ENCODE data around the gene IL1F10.

The IL1F10 gene

GRCh38 chr2:113058998-113059960 lies 8.5 kb upstream of the IL1F10 start, which contains the start of gene IL36RN:
Gene IL36RN, plus strand, starts transcription at chr2:113059198. Its CDS starts 241 bp downstream, at chr2:113059439.
- no peak for DNase-seq

DNA sequence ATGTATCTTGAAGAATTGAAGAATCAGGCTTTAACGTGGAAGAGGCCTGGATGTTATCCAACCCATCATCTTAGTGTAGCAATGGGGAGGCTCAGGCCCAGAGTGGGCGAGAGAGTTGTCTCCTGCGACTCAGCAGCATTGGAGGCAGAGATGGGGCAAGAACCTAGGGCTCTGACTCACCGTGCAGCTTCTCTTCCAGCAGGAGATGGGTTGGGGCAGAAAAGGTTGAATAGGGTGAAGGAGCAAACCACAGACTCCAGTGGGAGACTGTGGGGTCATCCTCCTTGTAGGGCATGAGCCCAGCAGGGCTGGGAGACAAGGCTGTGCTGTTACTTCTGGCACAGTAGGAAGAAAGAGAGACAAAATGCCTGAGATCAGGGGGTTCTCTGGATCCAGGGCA lies 7.4 kb upstream of the IL1F10 start:
- no peak for DNase-seq

GRCh38 chr2:113060796-113061195 lies 7.0 kb upstream of the IL1F10 start:
- no peak for DNase-seq

- DNase-seq = no peak
These were observed 6.5 kb upstream of the IL1F10 start for GRCh38 chr2:113061241-113061640.

GRCh38 chr2:113061896-113062770 lies 5.6 kb upstream of the IL1F10 start:
- DNase-seq = no peak

DNA sequence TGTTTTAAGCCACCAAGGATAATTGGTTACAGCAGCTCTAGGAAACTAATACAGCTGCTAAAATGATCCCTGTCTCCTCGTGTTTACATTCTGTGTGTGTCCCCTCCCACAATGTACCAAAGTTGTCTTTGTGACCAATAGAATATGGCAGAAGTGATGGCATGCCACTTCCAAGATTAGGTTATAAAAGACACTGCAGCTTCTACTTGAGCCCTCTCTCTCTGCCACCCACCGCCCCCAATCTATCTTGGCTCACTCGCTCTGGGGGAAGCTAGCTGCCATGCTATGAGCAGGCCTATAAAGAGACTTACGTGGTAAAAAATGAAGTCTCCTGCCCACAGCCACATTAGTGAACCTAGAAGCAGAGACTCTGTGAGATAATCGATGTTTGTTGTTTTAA lies 3.5 kb upstream of the IL1F10 start:
- DNase-seq = no peak

- no peak for DNase-seq
These were observed 2.9 kb upstream of the IL1F10 start for GRCh38 chr2:113064898-113065297.

- DNase-seq = no peak
These were observed 479 bp downstream of the IL1F10 start for GRCh38 chr2:113068249-113068648.

DNA sequence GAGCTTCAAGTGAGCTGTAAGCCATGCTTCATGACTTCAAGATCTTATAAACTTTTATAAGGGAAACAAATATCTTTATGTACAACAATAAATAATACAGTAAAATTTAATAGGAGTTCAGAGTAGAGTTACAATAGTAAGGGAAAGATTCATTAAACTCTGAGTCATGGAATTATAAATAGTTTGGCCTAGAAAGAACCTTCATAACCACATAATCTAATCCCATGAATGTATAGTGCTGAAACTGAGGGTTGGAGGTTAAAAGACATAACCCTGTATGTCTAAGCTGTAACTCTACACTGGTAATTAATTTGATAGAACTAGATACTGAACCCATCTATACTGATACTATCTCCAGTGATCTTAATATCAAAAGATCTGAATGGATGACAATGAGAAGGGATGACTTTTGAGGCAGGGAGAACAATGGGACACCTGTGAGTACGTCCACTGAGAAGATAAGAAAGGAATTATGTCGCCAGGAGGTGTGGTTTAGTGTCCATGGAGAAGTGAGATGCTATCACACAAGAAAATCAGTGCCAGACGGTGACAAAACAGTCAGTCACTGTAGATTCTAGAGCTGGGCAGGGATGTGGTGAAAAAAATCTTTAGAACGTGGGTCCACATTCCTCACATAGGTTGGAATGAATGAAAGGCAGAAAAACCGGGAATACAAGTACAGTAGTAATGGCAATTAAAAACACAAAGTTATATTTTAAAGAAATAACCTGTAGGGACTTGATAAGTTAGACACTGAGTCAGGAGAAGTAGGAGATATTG lies 1.1 kb downstream of the IL1F10 start:
- DNase-seq = peak; percentile 61

GRCh38 chr2:113069676-113070605 lies 2.2 kb downstream of the IL1F10 start:
- DNase-seq = peak; percentile 44

DNA sequence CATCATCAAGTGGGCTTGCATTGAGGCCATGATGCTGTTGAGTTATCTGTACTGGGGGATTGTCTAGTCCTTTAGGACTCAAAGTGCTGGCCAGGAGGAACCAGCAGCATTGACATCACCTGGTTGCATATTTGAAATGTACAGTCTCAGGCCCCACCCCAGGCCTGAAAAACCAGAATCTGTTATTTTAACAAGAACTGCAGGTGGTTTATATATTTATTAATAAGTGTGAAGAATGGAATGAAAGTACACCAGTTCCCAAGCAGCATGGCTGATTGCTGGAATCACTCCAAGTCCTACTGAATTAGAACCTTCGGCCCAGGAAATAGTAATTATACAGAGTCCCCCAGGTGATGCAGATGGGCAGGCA lies 2.8 kb downstream of the IL1F10 start:
- DNase-seq = no peak

DNA sequence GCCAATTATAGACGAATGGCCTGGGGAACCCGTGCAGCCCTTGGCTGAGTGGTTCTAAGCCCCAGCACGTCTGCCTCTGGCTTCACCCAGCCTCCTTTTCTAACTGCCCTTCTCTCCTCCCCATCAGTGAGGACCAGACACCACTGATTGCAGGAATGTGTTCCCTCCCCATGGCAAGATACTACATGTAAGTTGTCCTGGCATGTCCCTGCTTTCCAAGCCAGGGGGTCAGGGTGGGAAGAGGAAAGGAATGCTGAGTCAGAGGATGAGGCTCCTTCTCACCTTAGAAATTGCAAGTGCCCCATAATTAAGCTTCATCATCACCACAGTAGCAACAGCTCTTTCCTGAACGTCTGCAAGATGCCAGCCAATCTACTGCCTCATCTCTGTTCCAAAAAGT lies 4.8 kb downstream of the IL1F10 start:
- no peak for DNase-seq

- DNase-seq = no peak
These were observed 5.6 kb downstream of the IL1F10 start for GRCh38 chr2:113073325-113073834.

GRCh38 chr2:113075030-113075429 lies 7.3 kb downstream of the IL1F10 start:
- DNase-seq = no peak

DNA sequence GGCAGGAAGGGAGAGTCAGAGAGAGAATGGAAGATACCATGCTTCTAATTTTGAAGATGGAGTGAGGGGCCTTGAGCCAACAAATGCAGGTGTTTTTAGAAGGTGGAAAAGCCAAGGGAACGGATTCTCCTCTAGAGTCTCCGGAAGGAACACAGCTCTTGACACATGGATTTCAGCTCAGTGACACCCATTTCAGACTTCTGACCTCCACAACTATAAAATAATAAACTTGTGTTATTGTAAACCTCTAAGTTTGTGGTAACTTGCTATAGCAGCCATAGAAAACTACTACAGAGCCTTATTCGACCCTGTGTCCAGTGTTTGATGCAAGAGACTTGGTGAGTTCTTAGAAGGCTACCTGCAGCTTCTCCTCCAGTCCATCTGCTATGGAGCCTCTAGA lies 7.8 kb downstream of the IL1F10 start:
- DNase-seq = no peak

GRCh38 chr2:113076954-113077669 lies 9.3 kb downstream of the IL1F10 start:
- no peak for DNase-seq

DNA sequence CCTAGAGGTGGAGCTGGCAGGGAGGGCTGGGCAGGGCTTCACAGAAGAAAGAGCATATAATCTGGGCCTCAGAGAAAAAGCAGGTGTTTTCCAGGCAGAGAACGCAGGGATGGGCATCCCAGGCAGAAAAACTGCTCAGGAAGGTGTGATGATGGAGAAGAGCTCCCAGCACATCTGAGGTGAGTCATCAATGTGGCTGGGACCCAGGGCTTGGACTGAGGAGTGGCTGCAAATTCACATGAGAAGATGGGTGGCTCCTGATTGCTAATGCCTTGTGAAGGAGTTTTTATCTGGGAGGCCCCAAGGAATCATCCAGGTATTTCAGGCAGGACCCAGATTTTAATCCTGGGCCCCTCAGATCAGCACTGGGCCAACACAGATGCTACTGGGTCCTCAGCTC lies 10.2 kb downstream of the IL1F10 start:
- DNase-seq = peak; percentile 21

- peak; percentile 29 for DNase-seq
These were observed 10.6 kb downstream of the IL1F10 start for GRCh38 chr2:113078350-113078839.

DNA sequence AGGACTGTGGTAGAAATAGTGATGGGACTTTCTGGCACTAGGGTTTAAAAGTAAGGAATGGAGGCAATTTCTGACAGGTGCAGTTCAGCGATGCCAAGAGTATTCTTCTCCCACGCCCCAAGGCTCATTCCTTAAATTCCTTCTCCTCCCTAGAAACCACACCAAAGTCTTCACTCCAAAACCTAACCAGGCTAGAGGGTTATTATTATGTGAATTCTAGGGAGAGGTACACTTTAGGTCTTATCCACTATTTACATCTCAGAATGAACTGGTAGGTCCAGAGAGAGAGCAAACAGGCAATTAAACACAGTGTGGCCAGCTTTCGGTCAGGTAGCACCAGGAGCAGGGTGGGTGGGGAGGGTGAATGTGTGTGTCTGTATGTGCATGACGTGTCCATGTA lies 11.4 kb downstream of the IL1F10 start:
- DNase-seq = no peak

DNA sequence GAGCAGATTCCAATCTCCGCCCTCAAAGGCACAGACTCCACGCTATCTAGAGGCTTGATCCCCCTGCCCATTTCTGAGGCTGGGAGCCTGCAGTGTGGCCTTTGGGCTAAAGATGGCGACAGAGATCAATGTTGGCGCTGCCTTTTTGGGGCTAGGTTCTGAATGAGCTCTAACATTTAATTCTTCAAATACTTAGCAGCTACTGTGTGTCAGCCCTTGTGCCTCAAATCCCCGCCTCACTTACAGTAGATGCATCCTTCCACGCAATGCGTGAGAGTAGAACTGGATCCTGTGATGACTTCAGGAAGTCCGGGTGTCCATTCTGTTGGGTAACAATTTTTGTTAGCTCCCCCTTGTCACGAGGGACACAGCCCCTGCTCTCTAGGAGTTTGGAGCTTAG lies 12.4 kb downstream of the IL1F10 start:
- DNase-seq = peak; percentile 27

Data from fibroblast of skin of back (primary cell).